Osteoblast (primary cell): Measurements from ENCODE around the gene SAMMSON. TPM values are rescaled to one million over a fixed set of nuclear protein-coding genes. Genes with fewer than 3 reads are reported as not detected.

ENCODE experiments used
- DNase-seq: peaks from one replicate; pipeline ENCODE4 v3.0.0; 2011; ENCODE audit warnings: low spot score, mixed read lengths; ENCODE audit not compliant: insufficient read length; ENCODE audit errors: missing footprints
- H2AFZ ChIP-seq: 2 replicates; pipeline ENCODE4 v1.6.0; 2011; ENCODE audit warnings: mild to moderate bottlenecking, low read length
- H3K27ac ChIP-seq: 2 replicates; pipeline ENCODE4 v1.5.1; 2011; ENCODE audit warnings: mild to moderate bottlenecking, low read depth, low read length, moderate library complexity
- H3K27me3 ChIP-seq: 2 replicates; pipeline ENCODE4 v1.6.0; 2012; ENCODE audit warnings: mild to moderate bottlenecking, control low read depth, inconsistent platforms, low read length, moderate library complexity; ENCODE audit not compliant: insufficient read depth
- H3K36me3 ChIP-seq: 2 replicates; pipeline ENCODE4 v1.5.1; 2011; ENCODE audit warnings: mild to moderate bottlenecking, low read length, control low read depth, moderate library complexity; ENCODE audit not compliant: insufficient read depth
- H3K4me1 ChIP-seq: 2 replicates; pipeline ENCODE4 v1.5.1; 2011; ENCODE audit warnings: mild to moderate bottlenecking, low read length, control low read depth, moderate library complexity; ENCODE audit not compliant: insufficient read depth
- H3K4me2 ChIP-seq: 2 replicates; pipeline ENCODE4 v1.6.0; 2011; ENCODE audit warnings: mild to moderate bottlenecking, low read length; ENCODE audit not compliant: insufficient read depth
- H3K4me3 ChIP-seq: fragments of 200-600 bp; sonication (generic); 3 replicates; pipeline ENCODE4 v1.5.1; 2012; ENCODE audit warnings: mild to moderate bottlenecking, low read length, inconsistent platforms; ENCODE audit not compliant: insufficient read depth
- H3K79me2 ChIP-seq: 2 replicates; pipeline ENCODE4 v1.6.0; 2012; ENCODE audit warnings: mild to moderate bottlenecking, low read length, control low read depth, inconsistent platforms; ENCODE audit not compliant: insufficient read depth
- H3K9me3 ChIP-seq: 2 replicates; pipeline ENCODE4 v1.5.1; 2011; ENCODE audit warnings: low read depth, low read length, control low read depth
- H4K20me1 ChIP-seq: 2 replicates; pipeline ENCODE4 v1.6.0; 2012; ENCODE audit warnings: mild to moderate bottlenecking, low read length, control low read depth; ENCODE audit not compliant: insufficient read depth
- CTCF ChIP-seq: IDR thresholded peaks from 2 replicates; pipeline ENCODE4 v1.5.1; 2011; ENCODE audit warnings: mild to moderate bottlenecking, low read depth, low read length, moderate library complexity; ENCODE audit errors: extremely low read depth
- total RNA-seq: library from RNA; depleted of rRNA; stranded (reverse); fragments of >200 nt; gene quantifications from 2 replicates; pipeline ENCODE4 v1.2.3, GENCODE V29; 2012

The SAMMSON gene
- total RNA-seq, 1 donor = not detected

- no peaks in the 10 kb centered on the region for H3K36me3 ChIP-seq
- H3K4me3 ChIP-seq = no peak overlapping the region
- H3K79me2 ChIP-seq = no peaks in the 10 kb centered on the region
- TF ChIP-seq CTCF = no peak
- no peaks in the 10 kb centered on the region for H4K20me1 ChIP-seq
- no peak overlapping the region for H3K4me2 ChIP-seq
- H3K27ac ChIP-seq = no peak overlapping the region
- no peak overlapping the region for H2AFZ ChIP-seq
- no peaks in the 10 kb centered on the region for H3K27me3 ChIP-seq
- no peaks in the 10 kb centered on the region for H3K4me1 ChIP-seq
- H3K9me3 ChIP-seq = no peaks in the 10 kb centered on the region
- DNase-seq = no peak
Observed at GRCh38 chr3:69987833-69988232, 11.7 kb upstream of the SAMMSON start.

GRCh38 chr3:69993757-69994156 lies 5.8 kb upstream of the SAMMSON start:
- DNase-seq = no peak
- TF ChIP-seq CTCF = no peak
- Histone ChIP-seq H3K4me3 (no peak overlapping the region), H4K20me1 (no peaks in the 10 kb centered on the region), H3K36me3 (no peaks in the 10 kb centered on the region), H2AFZ (no peak overlapping the region), H3K4me2 (no peak overlapping the region), H3K4me1 (no peaks in the 10 kb centered on the region), H3K27ac (no peak overlapping the region), H3K27me3 (no peaks in the 10 kb centered on the region), H3K79me2 (no peaks in the 10 kb centered on the region), H3K9me3 (no peaks in the 10 kb centered on the region)

- Histone ChIP-seq H3K36me3 (no peaks in the 10 kb centered on the region), H3K79me2 (no peaks in the 10 kb centered on the region), H3K4me1 (no peaks in the 10 kb centered on the region), H3K9me3 (no peaks in the 10 kb centered on the region), H3K27ac (no peak overlapping the region), H3K4me3 (no peak overlapping the region), H2AFZ (no peak overlapping the region), H4K20me1 (no peaks in the 10 kb centered on the region), H3K4me2 (no peak overlapping the region), H3K27me3 (no peaks in the 10 kb centered on the region)
- no peak for DNase-seq
- TF ChIP-seq CTCF = no peak
Observed at GRCh38 chr3:69994919-69995318, 4.6 kb upstream of the SAMMSON start.

- no peaks in the 10 kb centered on the region for H3K27me3 ChIP-seq
- DNase-seq = no peak
- no peaks in the 10 kb centered on the region for H3K4me1 ChIP-seq
- H3K9me3 ChIP-seq = no peaks in the 10 kb centered on the region
- no peak overlapping the region for H3K27ac ChIP-seq
- no peaks in the 10 kb centered on the region for H3K79me2 ChIP-seq
- TF ChIP-seq CTCF = no peak
- no peaks in the 10 kb centered on the region for H3K36me3 ChIP-seq
- no peak overlapping the region for H2AFZ ChIP-seq
- no peak overlapping the region for H3K4me3 ChIP-seq
- H3K4me2 ChIP-seq = no peak overlapping the region
- H4K20me1 ChIP-seq = no peaks in the 10 kb centered on the region
Observed at GRCh38 chr3:69997631-69998307, 1.8 kb upstream of the SAMMSON start.
